IMR-90 (cell line): ENCODE data around the gene MFAP2. TPM values are rescaled to one million over a fixed set of nuclear protein-coding genes. Genes with fewer than 3 reads are reported as not detected.

Experiments
- ATAC-seq: fragments of 200-7000 bp; cut with Tn5 transposase; 2 replicates; pipeline ENCODE4 v1.9.1; 2020; ENCODE audit warnings: low read depth, mild to moderate bottlenecking, moderate library complexity
- BruUV-seq: library from RNA; stranded (reverse); fragments of 400-500 nt; replicated peaks from 2 replicates; lab custom pipeline; 2021; lab: Mats Ljungman, UMichigan
- CTCF ChIA-PET: fragments of 300-600 bp; formaldehyde crosslinking; extraction: SDS; loops from one replicate; lab custom pipeline; 2021; ENCODE audit warnings: antibody characterized with exemption; lab: Yijun Ruan, JAX
- POLR2A ChIA-PET: fragments of 300-600 bp; sonication (Branson Sonifier 250); formaldehyde crosslinking; loops from one replicate; lab custom pipeline; 2022; ENCODE audit warnings: antibody characterized with exemption; ENCODE audit not compliant: unreplicated experiment; lab: Charles Lee
- DNase-seq: peaks from one replicate; pipeline ENCODE4 v3.0.0; 2013
- H2AFZ ChIP-seq: replicated peaks from 2 replicates; pipeline ENCODE3; 2013; ENCODE audit warnings: low read length, mild to moderate bottlenecking; ENCODE audit not compliant: poor library complexity
- H2AK5ac ChIP-seq: 2 replicates; pipeline ENCODE4 v1.6.1; 2013; ENCODE audit warnings: low read depth, low read length, inconsistent platforms
- H2AK9ac ChIP-seq: replicated peaks from 2 replicates; pipeline ENCODE3; 2013; ENCODE audit warnings: mild to moderate bottlenecking, low read depth, low read length, moderate library complexity; ENCODE audit not compliant: poor library complexity
- H2BK120ac ChIP-seq: 2 replicates; pipeline ENCODE4 v1.6.1; 2013; ENCODE audit warnings: low read depth, low read length, inconsistent platforms
- H2BK15ac ChIP-seq: 3 replicates; pipeline ENCODE4 v1.6.1; 2013; ENCODE audit warnings: low read depth, low read length, inconsistent platforms
- H2BK20ac ChIP-seq: 2 replicates; pipeline ENCODE4 v1.6.1; 2013; ENCODE audit warnings: low read depth, mild to moderate bottlenecking, inconsistent platforms, low read length, moderate library complexity
- H2BK5ac ChIP-seq: 2 replicates; pipeline ENCODE4 v1.6.1; 2013; ENCODE audit warnings: mild to moderate bottlenecking, low read depth, low read length, inconsistent platforms; ENCODE audit not compliant: poor library complexity, severe bottlenecking
- H3K14ac ChIP-seq: replicated peaks from 2 replicates; pipeline ENCODE4 v1.6.1; 2013; ENCODE audit warnings: low read depth, low read length, inconsistent platforms
- H3K18ac ChIP-seq: 2 replicates; pipeline ENCODE4 v1.6.1; 2013; ENCODE audit warnings: low read depth, low read length, control low read depth
- H3K23ac ChIP-seq: 2 replicates; pipeline ENCODE4 v1.6.1; 2013; ENCODE audit warnings: low read depth, low read length, inconsistent platforms
- H3K27ac ChIP-seq: 2 replicates; pipeline ENCODE4 v1.5.1; 2013; ENCODE audit warnings: mild to moderate bottlenecking, control low read depth, low read length; ENCODE audit not compliant: insufficient read depth
- H3K27me3 ChIP-seq: 2 replicates; pipeline ENCODE4 v1.6.1; 2013; ENCODE audit warnings: low read length; ENCODE audit not compliant: control insufficient read depth, insufficient read depth
- H3K36me3 ChIP-seq: 2 replicates; pipeline ENCODE4 v1.6.1; 2013; ENCODE audit warnings: low read length, mixed read lengths; ENCODE audit not compliant: control insufficient read depth, insufficient read depth
- H3K4ac ChIP-seq: 2 replicates; pipeline ENCODE4 v1.6.1; 2013; ENCODE audit warnings: low read depth, low read length, inconsistent platforms
- H3K4me1 ChIP-seq: 2 replicates; pipeline ENCODE4 v1.6.1; 2013; ENCODE audit warnings: low read length, mixed read lengths; ENCODE audit not compliant: control insufficient read depth, insufficient read depth
- H3K4me2 ChIP-seq: 2 replicates; pipeline ENCODE4 v1.6.1; 2013; ENCODE audit warnings: low read depth, mild to moderate bottlenecking, control low read depth, low read length, moderate library complexity
- H3K4me3 ChIP-seq: 2 replicates; pipeline ENCODE4 v1.5.1; 2013; ENCODE audit warnings: low read depth, mild to moderate bottlenecking, control low read depth, low read length, moderate library complexity; ENCODE audit not compliant: insufficient read depth
- H3K56ac ChIP-seq: 2 replicates; pipeline ENCODE4 v1.6.1; 2013; ENCODE audit warnings: low read length, inconsistent platforms; ENCODE audit not compliant: insufficient read depth; ENCODE audit errors: extremely low read depth
- H3K79me1 ChIP-seq, 2 experiments: 2 replicates each; pipeline ENCODE4 v1.6.1; 2013; ENCODE audit warnings: low read length in 2 of 2, inconsistent platforms in 1 of 2, low read depth in 1 of 2
- H3K9ac ChIP-seq: 2 replicates; pipeline ENCODE4 v1.6.1; 2013; ENCODE audit warnings: low read depth, low read length, control low read depth
- H3K9me1 ChIP-seq: 2 replicates; pipeline ENCODE4 v1.6.1; 2013; ENCODE audit warnings: low read length, inconsistent platforms; ENCODE audit not compliant: insufficient read depth
- H3K9me3 ChIP-seq: 2 replicates; pipeline ENCODE4 v1.6.1; 2013; ENCODE audit warnings: low read length; ENCODE audit not compliant: control insufficient read depth, insufficient read depth
- H4K20me1 ChIP-seq: 2 replicates; pipeline ENCODE4 v1.6.1; 2013; ENCODE audit warnings: low read length, inconsistent platforms; ENCODE audit not compliant: insufficient read depth
- H4K5ac ChIP-seq: 2 replicates; pipeline ENCODE4 v1.6.1; 2013; ENCODE audit warnings: mild to moderate bottlenecking, low read depth, low read length, control low read depth
- H4K8ac ChIP-seq, 2 experiments: 2 replicates each; pipeline ENCODE4 v1.6.1; 2013; ENCODE audit warnings: low read depth in 2 of 2, low read length in 2 of 2, control low read depth in 1 of 2, inconsistent platforms in 1 of 2
- H4K91ac ChIP-seq: 2 replicates; pipeline ENCODE4 v1.6.1; 2013; ENCODE audit warnings: low read depth, low read length, inconsistent platforms; ENCODE audit not compliant: insufficient read depth
- BHLHE40 ChIP-seq: fragments of 150-350 bp; IDR thresholded peaks from 2 replicates; pipeline ENCODE4 v1.6.1; 2016; ENCODE audit warnings: mild to moderate bottlenecking, low read depth, low read length
- ELK1 ChIP-seq: fragments of 150-350 bp; IDR thresholded peaks from 2 replicates; pipeline ENCODE4 v1.6.1; 2016; ENCODE audit warnings: low read depth, mild to moderate bottlenecking, low read length, moderate library complexity, borderline replicate concordance
- FOS ChIP-seq: fragments of 150-350 bp; IDR thresholded peaks from 2 replicates; pipeline ENCODE4 v1.6.1; 2016; ENCODE audit warnings: low read depth, low read length
- NFE2L2 ChIP-seq: fragments of 150-350 bp; IDR thresholded peaks from 2 replicates; pipeline ENCODE4 v1.6.1; 2016; ENCODE audit warnings: low read depth, mild to moderate bottlenecking, low read length
- POLR2A ChIP-seq: IDR thresholded peaks from 2 replicates; pipeline ENCODE4 v1.6.1; 2012; ENCODE audit warnings: mild to moderate bottlenecking, low read depth, low read length
- RAD21 ChIP-seq: IDR thresholded peaks from 2 replicates; pipeline ENCODE4 v1.6.1; 2012; ENCODE audit warnings: low read length, improper control_type of control experiment
- RCOR1 ChIP-seq: IDR thresholded peaks from 2 replicates; pipeline ENCODE4 v1.6.1; 2012; ENCODE audit warnings: mild to moderate bottlenecking, low read length, improper control_type of control experiment; ENCODE audit not compliant: insufficient replicate concordance
- RFX5 ChIP-seq: IDR thresholded peaks from 2 replicates; pipeline ENCODE4 v1.8.0; 2012; ENCODE audit warnings: low read depth, mild to moderate bottlenecking, low read length, moderate library complexity
- WGBS, 2 experiments: methylation state at CpG; one replicate each; pipeline versions ENCODE4 v1.1.5 to v1.1.7; 2013; ENCODE audit warnings: missing lambda C conversion rate in 2 of 2; ENCODE audit not compliant: insufficient read length in 1 of 2; ENCODE audit errors: extremely low coverage in 2 of 2; 5-methylcytosine and 5-hydroxymethylcytosine counted together
- dilution Hi-C: fragments of 300-500 bp; cut with HindIII; formaldehyde crosslinking; loops from one replicate; pipeline ENCODE4 v1.14.3; 2018; ENCODE audit warnings: low sequenced_read_pairs; ENCODE audit not compliant: unreplicated experiment
- in situ Hi-C: fragments of 300-500 bp; cut with MboI; formaldehyde crosslinking; loops from 3 replicates; pipeline ENCODE4 v1.14.3; 2019; ENCODE audit warnings: low sequenced_read_pairs, inconsistent platforms, mixed read lengths
- intact Hi-C: fragments of 100-400 bp; cut with micrococcal nuclease; formaldehyde crosslinking; loops from 2 replicates; pipeline ENCODE4 v1.10.0; 2022
- polyA plus RNA-seq, 3 experiments: library from polyadenylated mRNA; depleted of rRNA; stranded (reverse); fragments of >200 nt; gene quantifications; 2 replicates each; pipeline ENCODE4 v1.2.3, GENCODE V29; 2012; ENCODE audit warnings: low replicate concordance in 1 of 3
- total RNA-seq: library from RNA; depleted of rRNA; stranded (reverse); fragments of >200 nt; gene quantifications from 2 replicates; pipeline ENCODE4 v1.2.3, GENCODE V29; 2012
- TF ChIP-seq, protein P1 (sequence below): conservative IDR thresholded peaks from 2 replicates; pipeline ENCODE4 v1.5.1; 2012; ENCODE audit warnings: mild to moderate bottlenecking, low read depth, low read length, improper control_type of control experiment

MFAP2 gene
- total and polyA plus RNA-seq, 2 of the 4 experiments (the other 2 are of a cell fraction), result 3.9 to 13.9 TPM

- Histone ChIP-seq H3K56ac (no peak overlapping the region), H3K4me1 (peaks cover 3% of the 10 kb centered on the region; the same call in 1 of the 2 replicates), H4K5ac (no peak overlapping the region), H4K8ac (no peak overlapping the region), H2AK9ac (no peak overlapping the region), H3K4me3 (no peak overlapping the region), H2BK120ac (no peak overlapping the region), H3K4ac (no peak overlapping the region), H3K79me1 (no peaks in the 10 kb centered on the region; a peak in 1 of 4 replicates), H3K27ac (no peak overlapping the region), H3K23ac (no peak overlapping the region), H3K4me2 (no peak overlapping the region), H3K27me3 (no peaks in the 10 kb centered on the region), H3K9me1 (no peaks in the 10 kb centered on the region), H2BK5ac (no peak overlapping the region), H3K9me3 (no peaks in the 10 kb centered on the region), H2AFZ (no peak overlapping the region), H2BK20ac (no peak overlapping the region), H3K18ac (no peak overlapping the region), H2BK15ac (no peak overlapping the region), H3K14ac (no peak overlapping the region), H2AK5ac (no peak overlapping the region), H3K36me3 (peaks cover 3% of the 10 kb centered on the region; the same call in 1 of the 2 replicates), H4K91ac (no peak overlapping the region), H3K9ac (no peak overlapping the region), H4K20me1 (peaks cover 3% of the 10 kb centered on the region; the same call in 1 of the 2 replicates)
- dilution Hi-C loops (no loop called here), intact Hi-C loops (no loop called here), in situ Hi-C loops (no loop called here)
- no TSS peak for BruUV-seq
- TF ChIP-seq BHLHE40 (no peak), FOS (no peak), RCOR1 (no peak), ELK1 (no peak), NFE2L2 (no peak), RAD21 (no peak), POLR2A (no peak), RFX5 (no peak)
- TF ChIP-seq, protein P1, sequence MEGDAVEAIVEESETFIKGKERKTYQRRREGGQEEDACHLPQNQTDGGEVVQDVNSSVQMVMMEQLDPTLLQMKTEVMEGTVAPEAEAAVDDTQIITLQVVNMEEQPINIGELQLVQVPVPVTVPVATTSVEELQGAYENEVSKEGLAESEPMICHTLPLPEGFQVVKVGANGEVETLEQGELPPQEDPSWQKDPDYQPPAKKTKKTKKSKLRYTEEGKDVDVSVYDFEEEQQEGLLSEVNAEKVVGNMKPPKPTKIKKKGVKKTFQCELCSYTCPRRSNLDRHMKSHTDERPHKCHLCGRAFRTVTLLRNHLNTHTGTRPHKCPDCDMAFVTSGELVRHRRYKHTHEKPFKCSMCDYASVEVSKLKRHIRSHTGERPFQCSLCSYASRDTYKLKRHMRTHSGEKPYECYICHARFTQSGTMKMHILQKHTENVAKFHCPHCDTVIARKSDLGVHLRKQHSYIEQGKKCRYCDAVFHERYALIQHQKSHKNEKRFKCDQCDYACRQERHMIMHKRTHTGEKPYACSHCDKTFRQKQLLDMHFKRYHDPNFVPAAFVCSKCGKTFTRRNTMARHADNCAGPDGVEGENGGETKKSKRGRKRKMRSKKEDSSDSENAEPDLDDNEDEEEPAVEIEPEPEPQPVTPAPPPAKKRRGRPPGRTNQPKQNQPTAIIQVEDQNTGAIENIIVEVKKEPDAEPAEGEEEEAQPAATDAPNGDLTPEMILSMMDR, result no peak
- 76% methylated on average over 7 of the region's 14 CpGs; no CpG with 5 or more reads in 1 of the 2 experiments for WGBS, 2 experiments
- ATAC-seq (no peak), DNase-seq (no peak)
- ChIA-PET CTCF (no interaction called here), POLR2A (no interaction called here)
Observed at GRCh38 chr1:16975211-16975610, 5.2 kb downstream of the MFAP2 start.
